Esophagus squamous epithelium (tissue), 5 donors: ENCODE results near the gene SYCP2. TPM values are rescaled to one million over a fixed set of nuclear protein-coding genes. Genes with fewer than 3 reads are reported as not detected.
"Not testable (repeated sequence)": the region's sequence is repeated elsewhere in the genome, so short reads cannot be mapped to it uniquely, and the experiment has no call there.

Source experiments
- DNase-seq: peaks from one replicate; lab custom pipeline; 2025; lab: John Stamatoyannopoulos, UW
- H3K27ac ChIP-seq, 4 donors: fragments of 200-600 bp; sonication (generic); one replicate each; pipeline ENCODE4 v1.5.1; 2016 to 2019; ENCODE audit warnings: mild to moderate bottlenecking in 1 of 4
- H3K27me3 ChIP-seq, 4 donors: fragments of 200-600 bp; sonication (generic); 1 replicate in 3 of 4; 2 replicates in 1 of 4; pipeline versions ENCODE4 v1.5.1 to v1.6.0; 2017 to 2021; ENCODE audit warnings: antibody characterized with exemption in 1 of 4
- H3K36me3 ChIP-seq, 3 donors: fragments of 200-600 bp; sonication (generic); one replicate each; pipeline ENCODE4 v1.5.1; 2016 to 2019
- H3K4me1 ChIP-seq, 3 donors: fragments of 200-600 bp; sonication (generic); one replicate each; pipeline ENCODE4 v1.5.1; 2017 to 2019
- H3K4me3 ChIP-seq, 4 donors: fragments of 200-600 bp; sonication (generic); 1 replicate in 3 of 4; 2 replicates in 1 of 4; pipeline ENCODE4 v1.5.1; 2016 to 2019; ENCODE audit warnings: mild to moderate bottlenecking in 2 of 4, moderate library complexity in 1 of 4
- H3K9me3 ChIP-seq, 3 donors: fragments of 200-600 bp; sonication (generic); one replicate each; pipeline ENCODE4 v1.5.1; 2016 to 2019
- POLR2A ChIP-seq, 4 donors: fragments of 450-650 bp; IDR thresholded peaks; one replicate each; pipeline ENCODE4 v1.6.1; 2017; ENCODE audit warnings: antibody characterized with exemption in 4 of 4, mild to moderate bottlenecking in 4 of 4, moderate library complexity in 3 of 4
- WGBS, 2 donors: methylation state at CpG; one replicate each; pipeline ENCODE4 v1.1.5; 2018; 5-methylcytosine and 5-hydroxymethylcytosine counted together
- intact Hi-C: fragments of 100-400 bp; cut with DNase I; formaldehyde crosslinking; loops from one replicate; pipeline ENCODE4 v1.15.0; 2022
- total RNA-seq, 4 donors: library from RNA; depleted of rRNA; stranded (reverse); fragments of >200 nt; gene quantifications; one replicate each; pipeline ENCODE4 v1.1.0, GENCODE V29; 2016
- TF ChIP-seq, protein P1 (sequence below), 6 experiments: fragments of 450-650 bp in 4 of 6; fragments of 200-600 bp in 2 of 6; sonication (generic) in 2 of 6; IDR thresholded peaks; one replicate each; pipeline ENCODE4 v1.5.1; 2016 to 2019; ENCODE audit warnings: antibody characterized with exemption in 6 of 6, mild to moderate bottlenecking in 4 of 6, moderate library complexity in 4 of 6
- donor health status: DM: yes; HTN: yes; CAD: no.

Gene SYCP2
- total RNA-seq, 4 donors from 2014 or later, result 0.92 to 4.5 (median 1.8) TPM

GRCh38 chr20:59858425-59858824 is 75.0 kb downstream of the SYCP2 start:
- no peak for TF ChIP-seq POLR2A (IDR thresholded peaks at IDR 0.05)
- TF ChIP-seq, protein P1, sequence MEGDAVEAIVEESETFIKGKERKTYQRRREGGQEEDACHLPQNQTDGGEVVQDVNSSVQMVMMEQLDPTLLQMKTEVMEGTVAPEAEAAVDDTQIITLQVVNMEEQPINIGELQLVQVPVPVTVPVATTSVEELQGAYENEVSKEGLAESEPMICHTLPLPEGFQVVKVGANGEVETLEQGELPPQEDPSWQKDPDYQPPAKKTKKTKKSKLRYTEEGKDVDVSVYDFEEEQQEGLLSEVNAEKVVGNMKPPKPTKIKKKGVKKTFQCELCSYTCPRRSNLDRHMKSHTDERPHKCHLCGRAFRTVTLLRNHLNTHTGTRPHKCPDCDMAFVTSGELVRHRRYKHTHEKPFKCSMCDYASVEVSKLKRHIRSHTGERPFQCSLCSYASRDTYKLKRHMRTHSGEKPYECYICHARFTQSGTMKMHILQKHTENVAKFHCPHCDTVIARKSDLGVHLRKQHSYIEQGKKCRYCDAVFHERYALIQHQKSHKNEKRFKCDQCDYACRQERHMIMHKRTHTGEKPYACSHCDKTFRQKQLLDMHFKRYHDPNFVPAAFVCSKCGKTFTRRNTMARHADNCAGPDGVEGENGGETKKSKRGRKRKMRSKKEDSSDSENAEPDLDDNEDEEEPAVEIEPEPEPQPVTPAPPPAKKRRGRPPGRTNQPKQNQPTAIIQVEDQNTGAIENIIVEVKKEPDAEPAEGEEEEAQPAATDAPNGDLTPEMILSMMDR (IDR thresholded peaks at IDR 0.05), result no peak
- H3K4me1 ChIP-seq, result no peaks in the 10 kb centered on the region
- no peaks in the 10 kb centered on the region for H3K36me3 ChIP-seq
- H3K4me3 ChIP-seq, result no peak overlapping the region
- H3K9me3 ChIP-seq, result no peaks in the 10 kb centered on the region
- no peaks in the 10 kb centered on the region for H3K27me3 ChIP-seq
- 81 to 89% methylated on average over 5 of the region's 5 CpGs for WGBS, 2 donors
- intact Hi-C loops, result no loop called here
- no peak overlapping the region for H3K27ac ChIP-seq
- DNase-seq, result no peak

DNA sequence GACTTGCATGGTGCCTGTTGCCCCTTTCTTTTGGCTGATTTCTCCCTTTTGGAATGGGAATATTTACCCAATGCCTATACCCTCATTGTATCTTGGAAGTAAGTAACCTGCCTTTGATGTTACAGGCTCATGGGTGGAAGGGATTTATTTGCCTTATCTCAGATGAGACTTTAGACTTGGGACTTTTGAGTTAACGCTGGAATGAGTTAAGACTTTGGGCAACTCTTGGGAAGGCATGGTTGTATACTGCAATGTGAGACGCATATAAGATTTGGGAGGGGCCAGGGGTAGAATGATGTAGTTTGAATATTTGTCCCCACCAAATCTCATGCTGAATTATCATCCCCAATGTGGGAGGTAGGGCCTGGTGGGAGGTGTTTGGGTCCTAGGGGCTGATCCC is 75.5 kb downstream of the SYCP2 start:
- intact Hi-C loops, result no loop called here
- no peaks in the 10 kb centered on the region for H3K27me3 ChIP-seq
- DNase-seq, result no peak
- no peaks in the 10 kb centered on the region for H3K36me3 ChIP-seq
- WGBS, 2 donors, result 83 to 89% methylated on average over 1 to 2 of the region's 2 CpGs
- H3K4me3 ChIP-seq, result no peak overlapping the region
- H3K4me1 ChIP-seq, result no peaks in the 10 kb centered on the region
- H3K9me3 ChIP-seq, result no peaks in the 10 kb centered on the region
- H3K27ac ChIP-seq, result no peak overlapping the region
- TF ChIP-seq, protein P1 (IDR thresholded peaks at IDR 0.05), result no peak
- no peak for TF ChIP-seq POLR2A (IDR thresholded peaks at IDR 0.05)

- H3K4me1 ChIP-seq, H3K27ac ChIP-seq, intact Hi-C loops, H3K27me3 ChIP-seq, H3K4me3 ChIP-seq, H3K36me3 ChIP-seq, H3K9me3 ChIP-seq, DNase-seq: not testable (repeated sequence)
- 84 to 86% methylated on average over 5 of the region's 5 CpGs for WGBS, 2 donors
These were observed 76.5 kb downstream of the SYCP2 start for GRCh38 chr20:59856941-59857340.

- H3K4me3 ChIP-seq, H3K4me1 ChIP-seq, H3K36me3 ChIP-seq, DNase-seq, H3K9me3 ChIP-seq, H3K27me3 ChIP-seq, H3K27ac ChIP-seq, intact Hi-C loops: not testable (repeated sequence)
- 86 to 100% methylated on average over 1 of the region's 1 CpG for WGBS, 2 donors
These were observed 76.9 kb downstream of the SYCP2 start for GRCh38 chr20:59856526-59856925.

DNA sequence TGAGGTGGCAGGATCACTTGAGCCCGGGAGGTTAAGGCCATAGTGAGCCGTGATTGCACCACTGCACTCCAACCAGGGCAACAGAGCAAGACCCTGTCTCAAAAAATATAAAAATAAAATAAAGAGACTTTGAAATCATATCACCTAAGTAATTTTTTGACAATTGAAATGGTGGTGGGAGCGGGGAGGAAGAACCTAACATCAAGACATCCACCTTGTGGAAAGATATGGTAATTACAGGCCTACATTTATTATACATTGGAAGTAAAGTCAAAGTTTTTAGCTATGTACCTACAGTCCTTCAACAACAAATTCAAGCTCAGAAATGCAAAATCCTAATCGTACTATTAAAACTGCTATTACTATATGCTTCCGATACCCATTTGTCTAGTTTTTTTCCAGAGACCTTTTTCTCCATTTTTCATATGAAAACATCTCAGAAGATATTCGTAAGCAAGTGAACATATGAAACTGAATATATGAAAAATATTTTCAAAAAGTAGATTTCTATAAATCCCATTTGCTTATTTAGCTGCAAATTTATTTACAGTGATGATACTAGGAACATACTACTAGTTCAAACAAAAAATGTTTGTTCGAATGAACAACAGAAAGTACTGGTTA is 83.3 kb downstream of the SYCP2 start:
- no peak overlapping the region for H3K4me3 ChIP-seq
- no peaks in the 10 kb centered on the region for H3K4me1 ChIP-seq
- H3K27me3 ChIP-seq, result no peaks in the 10 kb centered on the region
- no peaks in the 10 kb centered on the region for H3K36me3 ChIP-seq
- intact Hi-C loops, result no loop called here
- 59 to 72% methylated on average over 7 of the region's 7 CpGs for WGBS, 2 donors
- H3K9me3 ChIP-seq, result no peaks in the 10 kb centered on the region
- TF ChIP-seq POLR2A (IDR thresholded peaks at IDR 0.05), result no peak
- TF ChIP-seq, protein P1 (IDR thresholded peaks at IDR 0.05), result peak; percentile 27 to 75 (median 56)
- no peak overlapping the region for H3K27ac ChIP-seq
- DNase-seq, result no peak

- DNase-seq, result no peak
- Histone ChIP-seq H3K9me3 (no peaks in the 10 kb centered on the region), H3K27me3 (no peaks in the 10 kb centered on the region), H3K4me3 (no peak overlapping the region), H3K4me1 (no peaks in the 10 kb centered on the region), H3K27ac (no peak overlapping the region), H3K36me3 (no peaks in the 10 kb centered on the region)
- no peak for TF ChIP-seq POLR2A (IDR thresholded peaks at IDR 0.05)
- TF ChIP-seq, protein P1 (IDR thresholded peaks at IDR 0.05), result no peak
- WGBS, 2 donors, result 68 to 70% methylated on average over 2 of the region's 2 CpGs
- intact Hi-C loops, result no loop called here
These were observed 85.3 kb downstream of the SYCP2 start for GRCh38 chr20:59848182-59848581.
